Measurements from ENCODE around the gene MEGF6. TPM values are rescaled to one million over a fixed set of nuclear protein-coding genes. Genes with fewer than 3 reads are reported as not detected.

MEGF6 gene
- total RNA-seq, 1 experiment from 2014 or later: 21.3 TPM

GRCh38 chr1:3498246-3498930 lies 112.9 kb downstream of the MEGF6 start:
- no peak overlapping the region for H2BK5ac ChIP-seq (ENCODE audit: insufficient read length, low read length)
- H3K4ac ChIP-seq (ENCODE audit: low read depth, low read length): no peak overlapping the region
- no peaks in the 10 kb centered on the region for H4K20me1 ChIP-seq (ENCODE audit: control insufficient read depth, insufficient read depth, insufficient read length)
- no peak overlapping the region for H3K4me3 Mint-ChIP-seq
- WGBS (ENCODE audit: extremely low coverage, insufficient read length, low lambda C conversion rate): no CpG with 5 or more reads among the region's 26 CpGs
- no peak overlapping the region for H3K9ac ChIP-seq (ENCODE audit: extremely low read depth, insufficient read length, low read length)
- H3K9me3 Mint-ChIP-seq: no peaks in the 10 kb centered on the region
- no peak overlapping the region for H2BK15ac ChIP-seq (ENCODE audit: low read depth, low read length)
- no peaks in the 10 kb centered on the region for H3K4me1 Mint-ChIP-seq
- no peaks in the 10 kb centered on the region for H3K4me1 ChIP-seq (ENCODE audit: insufficient read depth, low read length)
- H4K91ac ChIP-seq (ENCODE audit: insufficient read length, low read depth, low read length): no peak overlapping the region
- no peaks in the 10 kb centered on the region for H3K27me3 ChIP-seq (ENCODE audit: insufficient read depth, low read length)
- H3T11ph ChIP-seq (ENCODE audit: low read length): no peak overlapping the region
- H3K23ac ChIP-seq (ENCODE audit: insufficient read length, low read depth, low read length): no peak overlapping the region
- H4K5ac ChIP-seq (ENCODE audit: insufficient read length, low read depth, low read length): no peak overlapping the region
- no peaks in the 10 kb centered on the region for H3K27me3 Mint-ChIP-seq (ENCODE audit: low read depth)
- no peak for DNase-seq
- H2BK120ac ChIP-seq (ENCODE audit: low read depth, low read length, poor library complexity, severe bottlenecking): no peak overlapping the region
- H3K27ac Mint-ChIP-seq: no peak overlapping the region; a peak in 1 of 7 replicates
- no peaks in the 10 kb centered on the region for H3K23me2 ChIP-seq (ENCODE audit: insufficient read length, low read depth, low read length, poor library complexity, severe bottlenecking)
- H2AFZ ChIP-seq (ENCODE audit: low read length): no peak overlapping the region
- no peaks in the 10 kb centered on the region for H3K79me2 ChIP-seq (ENCODE audit: insufficient read depth, low read length)
- H3K4me2 ChIP-seq (ENCODE audit: insufficient read depth, insufficient read length, low read length): no peak overlapping the region
- no peak overlapping the region for H3K18ac ChIP-seq (ENCODE audit: insufficient read length, low read depth, low read length)
- no peak overlapping the region for H2BK12ac ChIP-seq (ENCODE audit: insufficient read length, low read depth, low read length)
- no peaks in the 10 kb centered on the region for H3K79me1 ChIP-seq (ENCODE audit: insufficient read depth, low read depth, low read length, poor library complexity, severe bottlenecking)
- H2BK20ac ChIP-seq (ENCODE audit: low read depth, low read length, poor library complexity, severe bottlenecking): no peak overlapping the region
- no peak overlapping the region for H4K8ac ChIP-seq (replicated peaks; ENCODE audit: insufficient read length, low read depth, low read length)
- no peak for TF ChIP-seq CTCF (conservative IDR thresholded peaks at IDR 0.05)
- no peaks in the 10 kb centered on the region; a peak in 1 of 7 replicates for H3K36me3 Mint-ChIP-seq (ENCODE audit: insufficient read depth in 1 of 3, low read depth in 3 of 3)
- H2AK5ac ChIP-seq (ENCODE audit: insufficient read length, low read length): no peak overlapping the region
- H3K27ac ChIP-seq (ENCODE audit: insufficient read length, low read depth, low read length): no peak overlapping the region
- H3K56ac ChIP-seq (ENCODE audit: insufficient read length, low read depth, low read length): no peak overlapping the region
- no peak overlapping the region; the same call in 1 of the 2 replicates for H3K14ac ChIP-seq (ENCODE audit: insufficient read depth, low read length)
- H3K9me3 ChIP-seq (ENCODE audit: control insufficient read depth, low read depth, low read length): no peaks in the 10 kb centered on the region
